GM12878 (cell line): ENCODE data around the gene CNGA1. TPM values are rescaled to one million over a fixed set of nuclear protein-coding genes. Genes with fewer than 3 reads are reported as not detected.
A peak's percentile ranks its signal among the peaks of the same experiment; 100 is the strongest.

Experiments
- ATAC-seq: fragments of 200-7000 bp; cut with Tn5 transposase; 3 replicates; pipeline ENCODE4 v1.9.1; 2020; ENCODE audit warnings: mild to moderate bottlenecking, moderate library complexity
- BruUV-seq: library from RNA; stranded (reverse); fragments of 400-500 nt; replicated peaks from 2 replicates; lab custom pipeline; 2021; lab: Mats Ljungman, UMichigan
- CTCF ChIA-PET: fragments of 300-600 bp; sonication (Branson Sonifier 250); formaldehyde crosslinking; extraction: SDS; loops from one replicate; lab custom pipeline; 2021; ENCODE audit warnings: inconsistent platforms; lab: Yijun Ruan, JAX
- POLR2A ChIA-PET: fragments of 350-600 bp; formaldehyde crosslinking; extraction: SDS; loops from one replicate; lab custom pipeline; 2021; ENCODE audit warnings: inconsistent platforms; lab: Charles Lee
- RAD21 ChIA-PET: fragments of 300-600 bp; sonication (Branson Sonifier 250); formaldehyde crosslinking; loops from one replicate; lab custom pipeline; 2023; ENCODE audit warnings: antibody characterized with exemption; ENCODE audit not compliant: unreplicated experiment; lab: Charles Lee
- SMC1A ChIA-PET: fragments of 300-600 bp; sonication (Branson Sonifier 250); formaldehyde crosslinking; loops from one replicate; lab custom pipeline; 2023; ENCODE audit not compliant: unreplicated experiment, uncharacterized antibody; lab: Charles Lee
- DNase-seq: peaks from one replicate; pipeline ENCODE4 v3.0.0-alpha.2; 2011; ENCODE audit warnings: low read depth, low spot score
- FAIRE-seq: peaks from 3 replicates; lab custom pipeline; 2011; peaks lifted over from hg19 to GRCh38; lab: Jason Lieb, UNC
- H2AFZ ChIP-seq: 2 replicates; pipeline ENCODE4 v1.6.0; 2011; ENCODE audit warnings: low read depth, low read length, control low read depth; ENCODE audit not compliant: control insufficient read depth
- H3K27ac ChIP-seq: 2 replicates; pipeline ENCODE4 v1.5.1; 2011; ENCODE audit warnings: control low read depth; ENCODE audit not compliant: control insufficient read depth, insufficient read depth
- H3K27me3 ChIP-seq, 2 experiments: replicated peaks in 1 of 2; 2 replicates each; pipeline versions ENCODE4 v1.6.0 to v1.6.1; 2011; ENCODE audit warnings: low read length in 1 of 2; ENCODE audit not compliant: control insufficient read depth in 2 of 2, insufficient read depth in 2 of 2
- H3K36me3 ChIP-seq, 2 experiments: 2 replicates each; pipeline ENCODE4 v1.5.1; 2011; ENCODE audit warnings: low read length in 1 of 2; ENCODE audit not compliant: control insufficient read depth in 2 of 2, insufficient read depth in 2 of 2
- H3K4me1 ChIP-seq: 2 replicates; pipeline ENCODE4 v1.6.1; 2011; ENCODE audit warnings: mild to moderate bottlenecking, low read length, moderate library complexity, mixed read lengths; ENCODE audit not compliant: control insufficient read depth, insufficient read depth
- H3K4me2 ChIP-seq: 2 replicates; pipeline ENCODE4 v1.6.0; 2011; ENCODE audit warnings: control low read depth; ENCODE audit not compliant: control insufficient read depth, insufficient read depth
- H3K4me3 ChIP-seq: fragments of 200-600 bp; sonication (generic); 2 replicates; pipeline ENCODE4 v1.5.1; 2016
- H3K79me2 ChIP-seq: 2 replicates; pipeline ENCODE4 v1.6.0; 2011; ENCODE audit warnings: low read length; ENCODE audit not compliant: control insufficient read depth, insufficient read depth
- H3K9ac ChIP-seq: 2 replicates; pipeline ENCODE4 v1.8.0; 2011; ENCODE audit warnings: low read length, control low read depth, mixed read lengths; ENCODE audit not compliant: control insufficient read depth, insufficient read depth
- H3K9me3 ChIP-seq: replicated peaks from 3 replicates; pipeline ENCODE4 v1.5.1; 2011; ENCODE audit warnings: mild to moderate bottlenecking, low read length; ENCODE audit not compliant: control insufficient read depth, insufficient read depth
- H4K20me1 ChIP-seq: 2 replicates; pipeline ENCODE4 v1.6.0; 2011; ENCODE audit not compliant: control insufficient read depth, insufficient read depth
- ATF7 ChIP-seq: fragments of 450-650 bp; IDR thresholded peaks from 2 replicates; pipeline ENCODE4 v1.6.1; 2016; ENCODE audit warnings: low read depth, mild to moderate bottlenecking
- HDGF ChIP-seq: fragments of 450-650 bp; IDR thresholded peaks from 2 replicates; pipeline ENCODE4 v1.6.1; 2016; ENCODE audit warnings: antibody characterized with exemption
- KDM1A ChIP-seq: fragments of 200-600 bp; sonication (generic); IDR thresholded peaks from 2 replicates; pipeline ENCODE4 v1.6.1; 2016; ENCODE audit warnings: borderline replicate concordance
- MAX ChIP-seq: IDR thresholded peaks from 2 replicates; pipeline ENCODE4 v1.6.1; 2012; ENCODE audit warnings: low read depth, low read length, improper control_type of control experiment
- MTA2 ChIP-seq: fragments of 450-650 bp; IDR thresholded peaks from 2 replicates; pipeline ENCODE4 v1.6.1; 2016; ENCODE audit warnings: low read depth, mild to moderate bottlenecking, moderate library complexity
- SPI1 ChIP-seq: IDR thresholded peaks from 2 replicates; pipeline ENCODE4 v1.6.1; 2011; ENCODE audit warnings: low read depth, mild to moderate bottlenecking, low read length, moderate library complexity, borderline replicate concordance; ENCODE audit not compliant: insufficient read depth
- WGBS: methylation state at CpG from one replicate; pipeline ENCODE4 v1.1.6; 2016; ENCODE audit warnings: low lambda C conversion rate; ENCODE audit not compliant: insufficient replicate concordance, insufficient coverage; ENCODE audit errors: missing lambda C conversion rate; 5-methylcytosine and 5-hydroxymethylcytosine counted together
- in situ Hi-C: fragments of 300-500 bp; cut with MboI; formaldehyde crosslinking; loops from 9 replicates; pipeline ENCODE4 v1.14.3; 2018; ENCODE audit warnings: mixed read lengths
- intact Hi-C: fragments of 100-400 bp; cut with micrococcal nuclease; formaldehyde crosslinking; loops from one replicate; pipeline ENCODE4 v1.14.2; 2022; ENCODE audit not compliant: unreplicated experiment
- polyA plus RNA-seq, 11 experiments: library from polyadenylated mRNA; depleted of rRNA in 4 of 11; unstranded in 6 of 11; stranded (reverse) in 5 of 11; fragments of >200 nt; fragmentation: Nextera tagmentation in 4 of 11; fragmentation: Illumina TruSeq in 1 of 11; extraction: Ambion mirVana in 4 of 11; extraction: Trizol in 1 of 11; gene quantifications; 1 replicate in 1 of 11; 2 replicates in 10 of 11; pipeline versions ENCODE4 v1.2.1 to v1.2.3, GENCODE V29; 2011 to 2016; ENCODE audit warnings: inconsistent platforms in 2 of 11, missing spikeins in 2 of 11, low read depth in 1 of 11
- total RNA-seq, 4 experiments: library from RNA; depleted of rRNA in 3 of 4; stranded (reverse); fragments of >200 nt in 3 of 4; fragmentation: Illumina TruSeq in 1 of 4; extraction: Trizol in 1 of 4; gene quantifications; 2 replicates each; pipeline versions ENCODE4 v1.2.1 to v1.2.3, GENCODE V29; 2013 to 2021
- TF ChIP-seq, protein P1 (sequence below): fragments of 450-650 bp; IDR thresholded peaks from 2 replicates; pipeline ENCODE4 v1.6.1; 2016; ENCODE audit warnings: mild to moderate bottlenecking, moderate library complexity, borderline replicate concordance
- TF ChIP-seq, protein P2 (sequence below): IDR thresholded peaks from 2 replicates; pipeline ENCODE4 v1.6.1; 2012; ENCODE audit warnings: low read length, inconsistent platforms

The CNGA1 gene
- total and polyA plus RNA-seq, 10 of the 15 experiments (the other 5 are each of a cell fraction or from before 2014, with no cell fraction given), result 0.38 to 14.2 (median 5.1) TPM

GRCh38 chr4:47907089-47907646 is 109.3 kb downstream of the CNGA1 start:
- DNase-seq (no peak), FAIRE-seq (no peak), ATAC-seq (peak; percentile 42)
- no peaks in the 10 kb centered on the region for H4K20me1 ChIP-seq
- H3K4me2 ChIP-seq, result peak overlapping the region; percentile 31; the same call in 1 of the 2 replicates
- TF ChIP-seq MTA2, result no peak
- TF ChIP-seq KDM1A, result no peak
- TF ChIP-seq SPI1, result no peak
- TF ChIP-seq, protein P1, sequence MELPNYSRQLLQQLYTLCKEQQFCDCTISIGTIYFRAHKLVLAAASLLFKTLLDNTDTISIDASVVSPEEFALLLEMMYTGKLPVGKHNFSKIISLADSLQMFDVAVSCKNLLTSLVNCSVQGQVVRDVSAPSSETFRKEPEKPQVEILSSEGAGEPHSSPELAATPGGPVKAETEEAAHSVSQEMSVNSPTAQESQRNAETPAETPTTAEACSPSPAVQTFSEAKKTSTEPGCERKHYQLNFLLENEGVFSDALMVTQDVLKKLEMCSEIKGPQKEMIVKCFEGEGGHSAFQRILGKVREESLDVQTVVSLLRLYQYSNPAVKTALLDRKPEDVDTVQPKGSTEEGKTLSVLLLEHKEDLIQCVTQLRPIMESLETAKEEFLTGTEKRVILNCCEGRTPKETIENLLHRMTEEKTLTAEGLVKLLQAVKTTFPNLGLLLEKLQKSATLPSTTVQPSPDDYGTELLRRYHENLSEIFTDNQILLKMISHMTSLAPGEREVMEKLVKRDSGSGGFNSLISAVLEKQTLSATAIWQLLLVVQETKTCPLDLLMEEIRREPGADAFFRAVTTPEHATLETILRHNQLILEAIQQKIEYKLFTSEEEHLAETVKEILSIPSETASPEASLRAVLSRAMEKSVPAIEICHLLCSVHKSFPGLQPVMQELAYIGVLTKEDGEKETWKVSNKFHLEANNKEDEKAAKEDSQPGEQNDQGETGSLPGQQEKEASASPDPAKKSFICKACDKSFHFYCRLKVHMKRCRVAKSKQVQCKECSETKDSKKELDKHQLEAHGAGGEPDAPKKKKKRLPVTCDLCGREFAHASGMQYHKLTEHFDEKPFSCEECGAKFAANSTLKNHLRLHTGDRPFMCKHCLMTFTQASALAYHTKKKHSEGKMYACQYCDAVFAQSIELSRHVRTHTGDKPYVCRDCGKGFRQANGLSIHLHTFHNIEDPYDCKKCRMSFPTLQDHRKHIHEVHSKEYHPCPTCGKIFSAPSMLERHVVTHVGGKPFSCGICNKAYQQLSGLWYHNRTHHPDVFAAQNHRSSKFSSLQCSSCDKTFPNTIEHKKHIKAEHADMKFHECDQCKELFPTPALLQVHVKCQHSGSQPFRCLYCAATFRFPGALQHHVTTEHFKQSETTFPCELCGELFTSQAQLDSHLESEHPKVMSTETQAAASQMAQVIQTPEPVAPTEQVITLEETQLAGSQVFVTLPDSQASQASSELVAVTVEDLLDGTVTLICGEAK, result no peak
- TF ChIP-seq, protein P2, sequence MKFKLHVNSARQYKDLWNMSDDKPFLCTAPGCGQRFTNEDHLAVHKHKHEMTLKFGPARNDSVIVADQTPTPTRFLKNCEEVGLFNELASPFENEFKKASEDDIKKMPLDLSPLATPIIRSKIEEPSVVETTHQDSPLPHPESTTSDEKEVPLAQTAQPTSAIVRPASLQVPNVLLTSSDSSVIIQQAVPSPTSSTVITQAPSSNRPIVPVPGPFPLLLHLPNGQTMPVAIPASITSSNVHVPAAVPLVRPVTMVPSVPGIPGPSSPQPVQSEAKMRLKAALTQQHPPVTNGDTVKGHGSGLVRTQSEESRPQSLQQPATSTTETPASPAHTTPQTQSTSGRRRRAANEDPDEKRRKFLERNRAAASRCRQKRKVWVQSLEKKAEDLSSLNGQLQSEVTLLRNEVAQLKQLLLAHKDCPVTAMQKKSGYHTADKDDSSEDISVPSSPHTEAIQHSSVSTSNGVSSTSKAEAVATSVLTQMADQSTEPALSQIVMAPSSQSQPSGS, result no peak
- no peak for TF ChIP-seq MAX
- TF ChIP-seq HDGF, result no peak
- TF ChIP-seq ATF7, result no peak
- 0% methylated on average over 1 of the region's 1 CpG for WGBS
- no peak overlapping the region for H3K27ac ChIP-seq
- ChIA-PET POLR2A (no interaction called here), RAD21 (interaction anchor here (1.1 to 1.5 kb wide), 2 partner anchors 11 to 422 kb away, joined by 3 read pairs; partner anchors contain the start of gene ATP10D), CTCF (interaction anchor here (0.8 to 3.5 kb wide), 5 partner anchors 14 to 68 kb away, joined by 3 to 10 read pairs (median 6); no protein-coding TSS in a partner anchor), SMC1A (interaction anchor here (0.7 to 1.2 kb wide), 2 partner anchors 12 to 55 kb away, joined by 3 to 4 read pairs; no protein-coding TSS in a partner anchor)
- no peaks in the 10 kb centered on the region for H3K4me1 ChIP-seq
- H3K79me2 ChIP-seq, result peaks cover 25% of the 10 kb centered on the region
- H3K4me3 ChIP-seq, result no peak overlapping the region
- intact Hi-C loops, result no loop called here
- H3K9ac ChIP-seq, result no peak overlapping the region; the same call in 1 of the 2 replicates
- BruUV-seq, result no TSS peak
- H3K9me3 ChIP-seq, result no peaks in the 10 kb centered on the region
- H3K27me3 ChIP-seq, result no peaks in the 10 kb centered on the region
- in situ Hi-C loops, result no loop called here
- no peak overlapping the region for H2AFZ ChIP-seq
- peaks cover 0 to 25% of the 10 kb centered on the region in 2 experiments; a peak in 2 of 4 replicates for H3K36me3 ChIP-seq
